Activated naive CD8-positive, alpha-beta T cell treated with anti-CD3 and anti-CD28 coated beads for 36 hours (primary cell): ENCODE results near the gene SORBS2. TPM values are rescaled to one million over a fixed set of nuclear protein-coding genes. Genes with fewer than 3 reads are reported as not detected.

Experiments used
- DNase-seq: peaks from one replicate; pipeline ENCODE4 v3.0.0; 2021
- H3K27ac Mint-ChIP-seq: one replicate; pipeline ENCODE4 v1.8.0; 2022; ENCODE audit warnings: mild to moderate bottlenecking, moderate library complexity, mixed read lengths
- H3K27me3 Mint-ChIP-seq: one replicate; pipeline ENCODE4 v1.8.0; 2022; ENCODE audit warnings: mild to moderate bottlenecking, mixed read lengths
- H3K36me3 Mint-ChIP-seq: one replicate; pipeline ENCODE4 v1.8.0; 2021; ENCODE audit warnings: mild to moderate bottlenecking, mixed read lengths
- H3K4me1 Mint-ChIP-seq: one replicate; pipeline ENCODE4 v1.8.0; 2021; ENCODE audit warnings: mixed read lengths
- H3K4me3 Mint-ChIP-seq: one replicate; pipeline ENCODE4 v1.8.0; 2022; ENCODE audit warnings: mild to moderate bottlenecking, moderate library complexity, mixed read lengths
- H3K9me3 Mint-ChIP-seq: one replicate; pipeline ENCODE4 v1.8.0; 2022; ENCODE audit warnings: mixed read lengths
- total RNA-seq, 2 experiments: library from RNA; stranded (reverse); gene quantifications; one replicate each; pipeline ENCODE4 v1.2.3, GENCODE V29; 2021

Gene SORBS2
- total RNA-seq, 2 experiments from 2014 or later = not detected

GRCh38 chr4:185748901-185749390 lies 63.0 kb downstream of the SORBS2 start:
- Mint-ChIP-seq H3K4me1 (no peaks in the 10 kb centered on the region), H3K36me3 (no peaks in the 10 kb centered on the region), H3K27me3 (peaks cover 19% of the 10 kb centered on the region), H3K4me3 (no peak overlapping the region), H3K9me3 (no peaks in the 10 kb centered on the region), H3K27ac (no peak overlapping the region)
- no peak for DNase-seq

GRCh38 chr4:185745891-185746290 lies 66.1 kb downstream of the SORBS2 start:
- no peak overlapping the region for H3K4me3 Mint-ChIP-seq
- H3K9me3 Mint-ChIP-seq = no peaks in the 10 kb centered on the region
- DNase-seq = no peak
- H3K36me3 Mint-ChIP-seq = no peaks in the 10 kb centered on the region
- H3K27ac Mint-ChIP-seq = no peak overlapping the region
- H3K27me3 Mint-ChIP-seq = peaks cover 10% of the 10 kb centered on the region
- no peaks in the 10 kb centered on the region for H3K4me1 Mint-ChIP-seq

- no peak for DNase-seq
- no peaks in the 10 kb centered on the region for H3K9me3 Mint-ChIP-seq
- no peak overlapping the region for H3K4me3 Mint-ChIP-seq
- H3K27ac Mint-ChIP-seq = no peak overlapping the region
- no peaks in the 10 kb centered on the region for H3K36me3 Mint-ChIP-seq
- peaks cover 10% of the 10 kb centered on the region for H3K27me3 Mint-ChIP-seq
- no peaks in the 10 kb centered on the region for H3K4me1 Mint-ChIP-seq
Measured at GRCh38 chr4:185744946-185745345, 67.0 kb downstream of the SORBS2 start.

- H3K4me3 Mint-ChIP-seq = no peak overlapping the region
- peaks cover 10% of the 10 kb centered on the region for H3K27me3 Mint-ChIP-seq
- no peak for DNase-seq
- H3K27ac Mint-ChIP-seq = no peak overlapping the region
- H3K9me3 Mint-ChIP-seq = no peaks in the 10 kb centered on the region
- no peaks in the 10 kb centered on the region for H3K4me1 Mint-ChIP-seq
- no peaks in the 10 kb centered on the region for H3K36me3 Mint-ChIP-seq
Measured at GRCh38 chr4:185744488-185744862, 67.5 kb downstream of the SORBS2 start.

GRCh38 chr4:185743722-185744487 lies 68.1 kb downstream of the SORBS2 start:
- Mint-ChIP-seq H3K4me3 (no peak overlapping the region), H3K9me3 (no peaks in the 10 kb centered on the region), H3K36me3 (no peaks in the 10 kb centered on the region), H3K27ac (no peak overlapping the region), H3K27me3 (peaks cover 10% of the 10 kb centered on the region), H3K4me1 (no peaks in the 10 kb centered on the region)
- no peak for DNase-seq

GRCh38 chr4:185742766-185743165 lies 69.2 kb downstream of the SORBS2 start:
- H3K4me3 Mint-ChIP-seq = no peak overlapping the region
- H3K4me1 Mint-ChIP-seq = no peaks in the 10 kb centered on the region
- no peaks in the 10 kb centered on the region for H3K36me3 Mint-ChIP-seq
- H3K27me3 Mint-ChIP-seq = peaks cover 3% of the 10 kb centered on the region
- H3K27ac Mint-ChIP-seq = no peak overlapping the region
- no peak for DNase-seq
- H3K9me3 Mint-ChIP-seq = no peaks in the 10 kb centered on the region

- H3K27me3 Mint-ChIP-seq = peaks cover 3% of the 10 kb centered on the region
- H3K36me3 Mint-ChIP-seq = no peaks in the 10 kb centered on the region
- no peaks in the 10 kb centered on the region for H3K9me3 Mint-ChIP-seq
- H3K27ac Mint-ChIP-seq = no peak overlapping the region
- no peaks in the 10 kb centered on the region for H3K4me1 Mint-ChIP-seq
- DNase-seq = no peak
- H3K4me3 Mint-ChIP-seq = no peak overlapping the region
Measured at GRCh38 chr4:185741795-185742194, 70.2 kb downstream of the SORBS2 start.

GRCh38 chr4:185740471-185740873 lies 71.5 kb downstream of the SORBS2 start:
- Mint-ChIP-seq H3K4me3 (no peak overlapping the region), H3K27me3 (peaks cover 4% of the 10 kb centered on the region), H3K9me3 (no peaks in the 10 kb centered on the region), H3K4me1 (no peaks in the 10 kb centered on the region), H3K36me3 (no peaks in the 10 kb centered on the region), H3K27ac (no peak overlapping the region)
- no peak for DNase-seq

- no peaks in the 10 kb centered on the region for H3K36me3 Mint-ChIP-seq
- H3K4me3 Mint-ChIP-seq = no peak overlapping the region
- H3K27ac Mint-ChIP-seq = no peak overlapping the region
- peaks cover 13% of the 10 kb centered on the region for H3K27me3 Mint-ChIP-seq
- no peaks in the 10 kb centered on the region for H3K9me3 Mint-ChIP-seq
- H3K4me1 Mint-ChIP-seq = no peaks in the 10 kb centered on the region
- DNase-seq = no peak
Measured at GRCh38 chr4:185738820-185739219, 73.2 kb downstream of the SORBS2 start.

GRCh38 chr4:185738038-185738552 lies 73.9 kb downstream of the SORBS2 start:
- H3K36me3 Mint-ChIP-seq = no peaks in the 10 kb centered on the region
- no peaks in the 10 kb centered on the region for H3K4me1 Mint-ChIP-seq
- peaks cover 16% of the 10 kb centered on the region for H3K27me3 Mint-ChIP-seq
- no peak overlapping the region for H3K4me3 Mint-ChIP-seq
- no peak for DNase-seq
- H3K9me3 Mint-ChIP-seq = no peaks in the 10 kb centered on the region
- no peak overlapping the region for H3K27ac Mint-ChIP-seq

- Mint-ChIP-seq H3K36me3 (no peaks in the 10 kb centered on the region), H3K27me3 (peaks cover 22% of the 10 kb centered on the region), H3K4me3 (no peak overlapping the region), H3K27ac (no peak overlapping the region), H3K9me3 (no peaks in the 10 kb centered on the region), H3K4me1 (no peaks in the 10 kb centered on the region)
- DNase-seq = no peak
Measured at GRCh38 chr4:185737489-185738037, 74.4 kb downstream of the SORBS2 start.

- no peaks in the 10 kb centered on the region for H3K9me3 Mint-ChIP-seq
- no peak overlapping the region for H3K27ac Mint-ChIP-seq
- peaks cover 23% of the 10 kb centered on the region for H3K27me3 Mint-ChIP-seq
- no peaks in the 10 kb centered on the region for H3K4me1 Mint-ChIP-seq
- no peak for DNase-seq
- H3K4me3 Mint-ChIP-seq = no peak overlapping the region
- H3K36me3 Mint-ChIP-seq = no peaks in the 10 kb centered on the region
Measured at GRCh38 chr4:185736882-185737281, 75.1 kb downstream of the SORBS2 start.

GRCh38 chr4:185735866-185736400 lies 76.1 kb downstream of the SORBS2 start:
- Mint-ChIP-seq H3K27me3 (peaks cover 28% of the 10 kb centered on the region), H3K4me1 (no peaks in the 10 kb centered on the region), H3K27ac (no peak overlapping the region), H3K9me3 (no peaks in the 10 kb centered on the region), H3K4me3 (no peak overlapping the region), H3K36me3 (no peaks in the 10 kb centered on the region)
- no peak for DNase-seq

GRCh38 chr4:185734930-185735329 lies 77.1 kb downstream of the SORBS2 start:
- no peak overlapping the region for H3K27ac Mint-ChIP-seq
- DNase-seq = no peak
- no peaks in the 10 kb centered on the region for H3K4me1 Mint-ChIP-seq
- peaks cover 29% of the 10 kb centered on the region for H3K27me3 Mint-ChIP-seq
- H3K36me3 Mint-ChIP-seq = no peaks in the 10 kb centered on the region
- H3K9me3 Mint-ChIP-seq = no peaks in the 10 kb centered on the region
- no peak overlapping the region for H3K4me3 Mint-ChIP-seq

GRCh38 chr4:185734214-185734613 lies 77.8 kb downstream of the SORBS2 start:
- Mint-ChIP-seq H3K27me3 (peaks cover 32% of the 10 kb centered on the region), H3K27ac (no peak overlapping the region), H3K4me3 (no peak overlapping the region), H3K4me1 (no peaks in the 10 kb centered on the region), H3K9me3 (no peaks in the 10 kb centered on the region), H3K36me3 (no peaks in the 10 kb centered on the region)
- DNase-seq = no peak
